Common myeloid progenitor, CD34-positive (primary cell): ENCODE results near the gene CAPS.

Source experiments
- CTCF ChIA-PET: fragments of 350-600 bp; sonication (Branson Sonifier 250); formaldehyde crosslinking; loops from one replicate; lab custom pipeline; 2021; ENCODE audit warnings: antibody characterized with exemption; lab: Charles Lee
- POLR2A ChIA-PET: fragments of 350-600 bp; sonication (Branson Sonifier 250); formaldehyde crosslinking; loops from one replicate; lab custom pipeline; 2021; ENCODE audit warnings: antibody characterized with exemption; lab: Charles Lee
- DNase-seq, 3 donors: peaks; one replicate each; pipeline versions ENCODE4 v3.0.0 to v3.0.0-alpha.2; 2013
- H3K27ac ChIP-seq, 2 experiments: 1 replicate in 1 of 2; 2 replicates in 1 of 2; pipeline ENCODE4 v1.7.0; 2013; ENCODE audit warnings: inconsistent platforms in 2 of 2, low read length in 2 of 2, mild to moderate bottlenecking in 2 of 2, low read depth in 1 of 2, moderate library complexity in 1 of 2; ENCODE audit not compliant: severe bottlenecking in 2 of 2, insufficient read depth in 1 of 2, poor library complexity in 1 of 2
- H3K27me3 ChIP-seq, 5 experiments: replicated peaks in 2 of 5; 1 replicate in 3 of 5; 2 replicates in 2 of 5; pipeline versions ENCODE4 v1.6.1 to v1.7.0; 2013; ENCODE audit warnings: low read length in 4 of 5, mild to moderate bottlenecking in 2 of 5, moderate library complexity in 2 of 5, inconsistent platforms in 1 of 5; ENCODE audit not compliant: insufficient read depth in 5 of 5, control insufficient read depth in 4 of 5
- H3K36me3 ChIP-seq, 4 experiments: 1 replicate in 2 of 4; 2 replicates in 2 of 4; pipeline versions ENCODE4 v1.6.1 to v1.7.0; 2013; ENCODE audit warnings: low read length in 3 of 4, control low read depth in 1 of 4, mild to moderate bottlenecking in 1 of 4; ENCODE audit not compliant: control insufficient read depth in 4 of 4, insufficient read depth in 4 of 4
- H3K4me1 ChIP-seq, 4 experiments: 1 replicate in 3 of 4; 2 replicates in 1 of 4; pipeline versions ENCODE4 v1.6.1 to v1.7.1; 2013; ENCODE audit warnings: low read length in 3 of 4, mild to moderate bottlenecking in 3 of 4, control low read depth in 1 of 4, inconsistent platforms in 1 of 4, moderate library complexity in 1 of 4; ENCODE audit not compliant: control insufficient read depth in 4 of 4, insufficient read depth in 4 of 4; ENCODE audit errors: control extremely low read depth in 1 of 4
- H3K4me3 ChIP-seq, 7 experiments: 1 replicate in 4 of 7; 2 replicates in 3 of 7; pipeline versions ENCODE4 v1.5.1 to v1.7.0; 2013; ENCODE audit warnings: mild to moderate bottlenecking in 7 of 7, low read length in 6 of 7, moderate library complexity in 6 of 7, inconsistent platforms in 2 of 7, low read depth in 2 of 7, control low read depth in 1 of 7; ENCODE audit not compliant: insufficient read depth in 4 of 7, control insufficient read depth in 1 of 7; ENCODE audit errors: extremely low read depth in 1 of 7
- H3K9me3 ChIP-seq, 5 experiments: 1 replicate in 4 of 5; 2 replicates in 1 of 5; pipeline versions ENCODE4 v1.6.1 to v1.7.1; 2013; ENCODE audit warnings: low read length in 4 of 5, mild to moderate bottlenecking in 2 of 5, inconsistent platforms in 1 of 5, low read depth in 1 of 5, moderate library complexity in 1 of 5; ENCODE audit not compliant: control insufficient read depth in 4 of 5, insufficient read depth in 2 of 5; ENCODE audit errors: control extremely low read depth in 1 of 5
- WGBS: methylation state at CpG from one replicate; pipeline ENCODE4 v1.1.5; 2013; ENCODE audit not compliant: insufficient coverage; 5-methylcytosine and 5-hydroxymethylcytosine counted together

CAPS gene

GRCh38 chr19:5934069-5934401, 20.0 kb downstream of the CAPS start:
- WGBS, result 92% methylated on average over 5 of the region's 5 CpGs
- DNase-seq, result no peak
- H3K27ac ChIP-seq, result no peak overlapping the region
- ChIA-PET CTCF (interaction anchor here (0.5 kb wide), 1 partner anchor 261 kb away, joined by 3 read pairs; no protein-coding TSS in a partner anchor), POLR2A (no interaction called here)
- no peak overlapping the region for H3K4me3 ChIP-seq
- H3K27me3 ChIP-seq, result no peaks in the 10 kb centered on the region
- no peaks in the 10 kb centered on the region for H3K4me1 ChIP-seq
- H3K9me3 ChIP-seq, result no peaks in the 10 kb centered on the region
- peaks cover 10 to 84% (median 56%) of the 10 kb centered on the region in 4 experiments for H3K36me3 ChIP-seq

DNA sequence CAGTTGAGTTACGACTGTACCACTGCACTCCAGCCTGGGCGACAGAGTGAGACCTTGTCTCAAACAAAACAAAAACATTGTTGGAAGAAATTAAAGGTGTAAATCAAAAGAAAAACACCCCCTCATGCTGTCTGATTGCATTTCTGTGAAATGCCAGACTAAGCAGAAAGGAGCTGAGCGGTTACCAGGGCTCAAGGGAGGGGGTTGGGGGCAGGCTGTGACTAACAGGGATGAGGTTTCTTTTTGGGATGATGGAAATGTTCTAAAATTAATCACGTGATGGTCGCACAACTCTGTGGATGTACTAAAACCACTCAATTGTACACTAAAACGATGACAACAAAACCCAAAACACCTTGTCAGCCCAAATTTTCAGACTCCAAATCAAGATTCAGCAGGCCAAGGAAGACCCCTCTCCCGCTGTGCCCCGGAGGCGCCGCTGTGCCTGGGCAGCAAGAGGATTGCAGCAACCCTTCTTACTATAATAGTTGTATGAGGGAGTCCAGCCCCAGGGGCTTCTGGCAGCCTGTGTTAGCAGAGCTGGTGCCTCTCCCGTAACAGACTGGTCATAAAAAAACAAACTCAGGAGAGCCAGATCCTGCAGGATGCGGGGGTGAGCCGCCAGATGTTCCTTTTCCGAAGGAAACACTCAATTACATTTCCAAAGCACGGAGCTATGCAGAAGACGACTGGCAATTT, 20.9 kb downstream of the CAPS start:
- H3K4me3 ChIP-seq, result no peak overlapping the region
- POLR2A ChIA-PET, result no interaction called here
- no peaks in the 10 kb centered on the region for H3K4me1 ChIP-seq
- DNase-seq, result no peak
- H3K36me3 ChIP-seq, result peaks cover 7 to 84% (median 56%) of the 10 kb centered on the region in 4 experiments
- H3K27ac ChIP-seq, result no peak overlapping the region
- H3K9me3 ChIP-seq, result no peaks in the 10 kb centered on the region
- CTCF ChIA-PET, result no interaction called here
- 98% methylated on average over 8 of the region's 16 CpGs for WGBS
- H3K27me3 ChIP-seq, result no peaks in the 10 kb centered on the region

DNA sequence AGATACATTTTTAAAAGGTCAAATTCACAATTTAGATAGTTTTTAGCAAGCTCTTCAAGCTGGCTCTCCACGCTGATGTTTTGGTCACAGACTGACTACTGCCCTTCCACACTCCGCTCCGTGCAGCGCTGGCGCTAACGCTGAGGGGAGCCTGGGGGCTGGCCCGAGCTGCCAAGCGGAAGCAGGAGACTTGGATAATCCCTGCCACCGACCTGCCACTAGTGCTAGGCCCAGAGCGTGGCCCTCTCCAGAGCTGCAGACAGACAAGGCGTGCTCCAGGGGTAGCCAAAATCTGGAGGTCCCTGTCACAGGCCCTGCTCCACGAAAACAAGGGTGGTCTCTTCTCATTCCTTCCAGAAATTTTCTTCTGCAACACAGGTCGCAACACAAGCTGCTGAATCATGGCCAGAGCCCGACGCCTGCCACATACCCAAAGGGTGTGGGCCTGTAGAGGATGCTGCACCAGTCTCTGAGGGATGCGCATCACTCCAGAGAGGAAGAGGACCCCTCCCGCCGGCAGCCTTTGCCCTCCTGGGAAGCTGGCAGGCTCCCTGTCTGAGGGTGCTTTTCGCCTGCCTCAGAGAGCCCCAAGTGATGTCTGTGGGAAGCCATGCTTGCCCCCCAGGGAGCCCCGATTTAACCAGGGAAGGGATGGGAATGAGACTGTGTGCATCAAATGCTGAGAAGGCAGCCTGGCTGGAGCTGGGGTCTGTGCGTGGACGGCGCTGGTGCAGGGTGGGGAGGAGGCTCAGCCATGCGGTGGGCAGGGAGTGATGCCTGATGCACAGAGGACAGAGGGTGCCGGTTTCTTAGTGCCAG, 21.6 kb downstream of the CAPS start:
- CTCF ChIA-PET, result no interaction called here
- Histone ChIP-seq H3K27ac (no peak overlapping the region), H3K4me1 (no peaks in the 10 kb centered on the region), H3K4me3 (no peak overlapping the region), H3K9me3 (no peaks in the 10 kb centered on the region), H3K36me3 (peaks cover 11 to 84% (median 60%) of the 10 kb centered on the region in 4 experiments), H3K27me3 (no peaks in the 10 kb centered on the region)
- no peak for DNase-seq
- 98% methylated on average over 23 of the region's 25 CpGs for WGBS
- POLR2A ChIA-PET, result interaction anchor here (1.4 kb wide), 1 partner anchor 36 kb away, joined by 4 read pairs; no protein-coding TSS in a partner anchor

DNA sequence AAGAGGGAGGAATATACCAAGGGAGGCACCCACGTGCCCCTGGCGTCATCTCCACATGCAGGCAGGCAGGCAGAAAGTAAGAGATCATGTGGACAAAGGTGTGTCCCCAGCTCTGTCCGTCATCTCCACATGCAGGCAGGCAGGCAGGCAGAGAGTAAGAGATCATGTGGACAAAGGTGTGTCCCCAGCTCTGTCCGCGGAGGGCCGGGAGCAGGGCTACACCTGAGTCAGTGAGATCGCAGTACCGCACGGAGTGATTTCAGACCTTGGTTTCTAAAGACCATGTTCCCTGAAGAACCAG, 22.2 kb downstream of the CAPS start:
- Histone ChIP-seq H3K27me3 (no peaks in the 10 kb centered on the region), H3K9me3 (no peaks in the 10 kb centered on the region), H3K36me3 (peaks cover 13 to 84% (median 60%) of the 10 kb centered on the region in 4 experiments), H3K27ac (no peak overlapping the region), H3K4me3 (no peak overlapping the region), H3K4me1 (no peaks in the 10 kb centered on the region)
- DNase-seq, result no peak
- CTCF ChIA-PET, result no interaction called here
- POLR2A ChIA-PET, result interaction anchor here (1.4 kb wide), 1 partner anchor 36 kb away, joined by 4 read pairs; no protein-coding TSS in a partner anchor
- WGBS, result 96% methylated on average over 9 of the region's 9 CpGs

GRCh38 chr19:5937550-5937949, 23.5 kb downstream of the CAPS start:
- no peaks in the 10 kb centered on the region for H3K9me3 ChIP-seq
- 95% methylated on average over 10 of the region's 10 CpGs for WGBS
- CTCF ChIA-PET, result interaction anchor here (1.1 kb wide), 1 partner anchor 9 kb away, joined by 3 read pairs; no protein-coding TSS in a partner anchor
- no peak overlapping the region for H3K27ac ChIP-seq
- no peaks in the 10 kb centered on the region for H3K27me3 ChIP-seq
- H3K4me1 ChIP-seq, result no peaks in the 10 kb centered on the region
- DNase-seq, result no peak
- H3K4me3 ChIP-seq, result no peak overlapping the region
- H3K36me3 ChIP-seq, result peaks cover 16 to 84% (median 55%) of the 10 kb centered on the region in 4 experiments
- POLR2A ChIA-PET, result no interaction called here

DNA sequence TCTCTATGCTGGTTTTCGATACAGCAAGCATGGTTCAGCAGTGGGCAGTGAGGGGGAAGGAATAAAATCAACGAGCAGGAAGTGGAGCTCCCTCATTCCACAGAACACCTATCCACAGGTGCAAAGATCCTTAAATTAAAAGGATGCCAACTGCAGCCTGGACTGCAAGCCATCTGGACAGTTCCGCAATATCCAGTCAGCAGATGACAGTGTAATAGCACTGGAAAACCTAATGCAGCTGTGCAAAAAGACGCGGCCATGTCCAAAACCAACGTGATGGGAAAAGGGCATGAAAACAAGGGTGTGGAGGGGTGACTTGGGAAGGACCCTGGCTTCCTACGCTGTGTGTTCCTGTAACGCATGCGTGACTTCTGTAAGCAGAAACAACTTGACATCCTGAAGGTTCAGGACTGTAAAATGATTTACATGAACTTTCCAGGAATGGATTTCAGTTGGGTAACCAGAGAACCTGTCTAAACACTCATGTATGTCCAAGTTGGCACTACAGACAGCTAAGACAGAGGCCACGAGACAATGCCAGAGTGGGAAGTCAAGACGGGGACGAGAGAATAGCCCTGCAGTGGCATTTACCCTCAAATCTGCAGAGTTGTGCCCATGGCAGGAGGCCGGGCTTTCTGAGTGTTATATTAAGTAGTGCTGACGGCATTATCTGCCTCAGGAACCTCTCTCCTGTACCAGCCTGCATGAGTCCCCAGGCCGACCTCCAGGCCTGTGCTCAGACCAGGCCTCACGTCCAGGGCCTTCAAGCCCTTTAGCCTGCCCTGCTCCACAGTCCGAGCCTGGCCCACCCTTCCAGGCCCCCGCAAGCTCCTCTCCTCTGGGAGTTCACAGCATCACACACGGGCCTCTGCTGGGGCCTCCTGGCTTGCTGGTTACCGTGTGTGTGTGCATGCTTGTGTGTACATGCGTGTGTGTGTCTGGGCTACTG, 26.5 kb downstream of the CAPS start:
- over 99% methylated on average over 14 of the region's 21 CpGs for WGBS
- ChIA-PET CTCF (interaction anchor here (0.9 to 1.3 kb wide), 3 partner anchors 9 to 28 kb away, joined by 3 read pairs; no protein-coding TSS in a partner anchor), POLR2A (no interaction called here)
- H3K36me3 ChIP-seq, result peaks cover 16 to 65% (median 44%) of the 10 kb centered on the region in 4 experiments
- no peak overlapping the region for H3K27ac ChIP-seq
- no peaks in the 10 kb centered on the region for H3K9me3 ChIP-seq
- no peak overlapping the region for H3K4me3 ChIP-seq
- DNase-seq, result no peak
- no peaks in the 10 kb centered on the region for H3K4me1 ChIP-seq
- no peaks in the 10 kb centered on the region for H3K27me3 ChIP-seq
